GM12878 (cell line): ENCODE measurements around the gene DNAJC16. TPM values are rescaled to one million over a fixed set of nuclear protein-coding genes. Genes with fewer than 3 reads are reported as not detected.

Experiments
- BHLHE40 ChIP-seq, 2 experiments: fragments of 450-650 bp in 1 of 2; IDR thresholded peaks; 2 replicates each; pipeline ENCODE4 v1.6.1; 2011 to 2017; ENCODE audit warnings: low read depth in 2 of 2, borderline replicate concordance in 1 of 2, improper control_type of control experiment in 1 of 2, low read length in 1 of 2, mild to moderate bottlenecking in 1 of 2
- CBFB ChIP-seq: IDR thresholded peaks from 2 replicates; pipeline ENCODE4 v1.6.1; 2016; ENCODE audit warnings: antibody characterized with exemption, low read depth
- EGR1 ChIP-seq, 2 experiments: IDR thresholded peaks; 1 replicate in 1 of 2; 2 replicates in 1 of 2; pipeline ENCODE4 v1.6.1; 2011 to 2012; ENCODE audit warnings: low read depth in 2 of 2, low read length in 2 of 2, borderline replicate concordance in 1 of 2, mild to moderate bottlenecking in 1 of 2, moderate library complexity in 1 of 2
- HCFC1 ChIP-seq: fragments of 150-350 bp; IDR thresholded peaks from 2 replicates; pipeline ENCODE4 v1.6.1; 2014; ENCODE audit warnings: low read length
- ZNF592 ChIP-seq: fragments of 450-650 bp; IDR thresholded peaks from 2 replicates; pipeline ENCODE4 v1.6.1; 2017; ENCODE audit warnings: mild to moderate bottlenecking, moderate library complexity
- polyA plus RNA-seq, 11 experiments: library from polyadenylated mRNA; depleted of rRNA in 4 of 11; unstranded in 6 of 11; stranded (reverse) in 5 of 11; fragments of >200 nt; fragmentation: Nextera tagmentation in 4 of 11; fragmentation: Illumina TruSeq in 1 of 11; extraction: Ambion mirVana in 4 of 11; extraction: Trizol in 1 of 11; gene quantifications; 1 replicate in 1 of 11; 2 replicates in 10 of 11; pipeline versions ENCODE4 v1.2.1 to v1.2.3, GENCODE V29; 2011 to 2016; ENCODE audit warnings: inconsistent platforms in 2 of 11, missing spikeins in 2 of 11, low read depth in 1 of 11
- total RNA-seq, 4 experiments: library from RNA; depleted of rRNA in 3 of 4; stranded (reverse); fragments of >200 nt in 3 of 4; fragmentation: Illumina TruSeq in 1 of 4; extraction: Trizol in 1 of 4; gene quantifications; 2 replicates each; pipeline versions ENCODE4 v1.2.1 to v1.2.3, GENCODE V29; 2013 to 2021

Gene DNAJC16
- total and polyA plus RNA-seq, 10 of the 15 experiments (the other 5 are each of a cell fraction or from before 2014, with no cell fraction given) = 2.4 to 12.7 (median 7.8) TPM

GRCh38 chr1:15525050-15526020, 1.3 kb upstream of the DNAJC16 start (continued):
- TF ChIP-seq ZNF592 = no peak
- peak; percentile 12; the same call in 1 of the 2 replicates for TF ChIP-seq HCFC1
- peak in 1 of 2 experiments; percentile 78; a peak in 2 of 3 replicates for TF ChIP-seq EGR1 (IDR thresholded peaks at IDR 0.05; ENCODE audit: borderline replicate concordance in 1 of 2, low read depth in 2 of 2, low read length in 2 of 2)
- no peak for TF ChIP-seq CBFB
- peak in 1 of 2 experiments; percentile 2; a peak in 1 of 4 replicates for TF ChIP-seq BHLHE40 (IDR thresholded peaks at IDR 0.05; ENCODE audit: borderline replicate concordance in 1 of 2, low read depth in 2 of 2, low read length in 1 of 2)
